ENCODE results near the gene ZNF574. TPM values are rescaled to one million over a fixed set of nuclear protein-coding genes. Genes with fewer than 3 reads are reported as not detected.

The ZNF574 gene
- polyA plus RNA-seq, 3 donors, result 3.3 to 9.6 (median 4.9) TPM

DNA sequence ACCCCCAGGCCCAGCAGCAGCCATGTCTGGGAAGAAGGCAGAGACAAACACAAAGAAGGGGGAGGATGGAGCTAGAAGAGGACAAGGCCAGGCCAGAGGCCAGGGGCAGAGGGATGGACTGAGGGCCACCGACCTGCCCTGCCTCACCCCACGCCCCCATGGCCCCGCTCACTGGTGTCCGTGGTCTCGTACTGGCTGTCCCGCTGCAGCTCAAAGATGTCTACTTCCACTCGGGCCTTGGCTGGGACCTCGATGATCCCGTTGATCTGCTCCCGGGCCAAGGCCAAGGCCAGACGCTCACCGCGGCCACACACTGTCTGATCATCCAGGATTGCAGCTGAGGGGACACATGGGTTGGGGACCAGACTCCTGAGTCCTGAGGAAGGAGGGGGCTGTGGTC is 10.9 kb upstream of the ZNF574 start:
- Histone ChIP-seq H3K9me3 (replicated peaks in 1 of 2; ENCODE audit: control insufficient read depth in 1 of 2, insufficient read depth in 1 of 2, low read length in 2 of 2) (no peaks in the 10 kb centered on the region), H3K27ac (ENCODE audit: low read depth in 1 of 2, low read length in 2 of 2) (no peak overlapping the region), H3K79me2 (ENCODE audit: insufficient read depth, low read length) (no peaks in the 10 kb centered on the region), H3K36me3 (replicated peaks in 1 of 2; ENCODE audit: control insufficient read depth in 1 of 2, insufficient read depth in 2 of 2, low read length in 2 of 2) (no peaks in the 10 kb centered on the region), H3K4me2 (replicated peaks; ENCODE audit: extremely low read depth, low read length, poor library complexity, severe bottlenecking) (no peak overlapping the region), H2AFZ (ENCODE audit: insufficient read depth, low read depth, low read length, poor library complexity, severe bottlenecking) (no peak overlapping the region), H3K4me1 (ENCODE audit: control insufficient read depth in 1 of 2, insufficient read depth in 2 of 2, low read length in 2 of 2) (peaks cover 14 to 15% of the 10 kb centered on the region in 2 donors), H3K4me3 (replicated peaks in 1 of 3; ENCODE audit: low read depth in 2 of 3, low read length in 3 of 3) (no peak overlapping the region), H4K20me1 (ENCODE audit: insufficient read depth, low read length) (no peaks in the 10 kb centered on the region), H3K9ac (ENCODE audit: insufficient read depth, low read length, poor library complexity, severe bottlenecking) (no peak overlapping the region), H3K27me3 (ENCODE audit: control insufficient read depth in 2 of 2, insufficient read depth in 2 of 2, low read length in 2 of 2) (peaks cover 0 to 16% of the 10 kb centered on the region in 2 donors)
- intact Hi-C loops (cut with micrococcal nuclease), result no loop called here
- H3K27me3 Mint-ChIP-seq (ENCODE audit: low read depth in 3 of 3), result peaks cover 0 to 3% (median 2%) of the 10 kb centered on the region in 3 donors
- no peaks in the 10 kb centered on the region for H3K36me3 Mint-ChIP-seq
- no peak for TF ChIP-seq CTCF (IDR thresholded peaks at IDR 0.05)
- DNase-seq, result no peak
- no peaks in the 10 kb centered on the region for H3K4me1 Mint-ChIP-seq
- no peak overlapping the region for H3K27ac Mint-ChIP-seq
- WGBS (ENCODE audit: insufficient coverage), result 98% methylated on average over 13 of the region's 13 CpGs
- no peaks in the 10 kb centered on the region for H3K9me3 Mint-ChIP-seq
- no peak overlapping the region for H3K4me3 Mint-ChIP-seq

GRCh38 chr19:42065511-42065910 is 10.5 kb upstream of the ZNF574 start:
- H3K4me1 Mint-ChIP-seq, result peaks cover 3% of the 10 kb centered on the region
- H4K20me1 ChIP-seq (ENCODE audit: insufficient read depth, low read length), result no peaks in the 10 kb centered on the region
- peaks cover 0 to 6% (median 5%) of the 10 kb centered on the region in 3 donors for H3K27me3 Mint-ChIP-seq (ENCODE audit: low read depth in 3 of 3)
- H3K9me3 Mint-ChIP-seq, result no peaks in the 10 kb centered on the region
- WGBS (ENCODE audit: insufficient coverage), result 100% methylated on average over 3 of the region's 9 CpGs
- intact Hi-C loops (cut with micrococcal nuclease), result no loop called here
- no peak overlapping the region for H3K9ac ChIP-seq (ENCODE audit: insufficient read depth, low read length, poor library complexity, severe bottlenecking)
- peaks cover 18 to 19% of the 10 kb centered on the region in 2 donors for H3K4me1 ChIP-seq (ENCODE audit: control insufficient read depth in 1 of 2, insufficient read depth in 2 of 2, low read length in 2 of 2)
- H3K27ac Mint-ChIP-seq, result no peak overlapping the region
- no peak for TF ChIP-seq CTCF (IDR thresholded peaks at IDR 0.05)
- no peaks in the 10 kb centered on the region for H3K79me2 ChIP-seq (ENCODE audit: insufficient read depth, low read length)
- H3K27me3 ChIP-seq (ENCODE audit: control insufficient read depth in 2 of 2, insufficient read depth in 2 of 2, low read length in 2 of 2), result peaks cover 0 to 21% of the 10 kb centered on the region in 2 donors
- no peaks in the 10 kb centered on the region for H3K36me3 Mint-ChIP-seq
- H3K9me3 ChIP-seq (replicated peaks in 1 of 2; ENCODE audit: control insufficient read depth in 1 of 2, insufficient read depth in 1 of 2, low read length in 2 of 2), result no peaks in the 10 kb centered on the region
- H3K4me2 ChIP-seq (replicated peaks; ENCODE audit: extremely low read depth, low read length, poor library complexity, severe bottlenecking), result no peak overlapping the region
- no peaks in the 10 kb centered on the region for H3K36me3 ChIP-seq (replicated peaks in 1 of 2; ENCODE audit: control insufficient read depth in 1 of 2, insufficient read depth in 2 of 2, low read length in 2 of 2)
- no peak overlapping the region for H3K27ac ChIP-seq (ENCODE audit: low read depth in 1 of 2, low read length in 2 of 2)
- H2AFZ ChIP-seq (ENCODE audit: insufficient read depth, low read depth, low read length, poor library complexity, severe bottlenecking), result no peak overlapping the region
- H3K4me3 Mint-ChIP-seq, result no peak overlapping the region
- no peak overlapping the region for H3K4me3 ChIP-seq (replicated peaks in 1 of 3; ENCODE audit: low read depth in 2 of 3, low read length in 3 of 3)
- no peak for DNase-seq

Measured in CD14-positive monocyte (primary cell).